Stimulated activated CD4-positive, alpha-beta T cell treated with anti-CD3 and anti-CD28 coated beads, Interleukin-1b, Interleukin-23, amount 100 ng/mL, for 48 hours (primary cell): ENCODE results near the gene NUAK1.

ENCODE experiments used
- DNase-seq: peaks from one replicate; pipeline ENCODE4 v3.0.0-alpha.2; 2020

Gene NUAK1

DNA sequence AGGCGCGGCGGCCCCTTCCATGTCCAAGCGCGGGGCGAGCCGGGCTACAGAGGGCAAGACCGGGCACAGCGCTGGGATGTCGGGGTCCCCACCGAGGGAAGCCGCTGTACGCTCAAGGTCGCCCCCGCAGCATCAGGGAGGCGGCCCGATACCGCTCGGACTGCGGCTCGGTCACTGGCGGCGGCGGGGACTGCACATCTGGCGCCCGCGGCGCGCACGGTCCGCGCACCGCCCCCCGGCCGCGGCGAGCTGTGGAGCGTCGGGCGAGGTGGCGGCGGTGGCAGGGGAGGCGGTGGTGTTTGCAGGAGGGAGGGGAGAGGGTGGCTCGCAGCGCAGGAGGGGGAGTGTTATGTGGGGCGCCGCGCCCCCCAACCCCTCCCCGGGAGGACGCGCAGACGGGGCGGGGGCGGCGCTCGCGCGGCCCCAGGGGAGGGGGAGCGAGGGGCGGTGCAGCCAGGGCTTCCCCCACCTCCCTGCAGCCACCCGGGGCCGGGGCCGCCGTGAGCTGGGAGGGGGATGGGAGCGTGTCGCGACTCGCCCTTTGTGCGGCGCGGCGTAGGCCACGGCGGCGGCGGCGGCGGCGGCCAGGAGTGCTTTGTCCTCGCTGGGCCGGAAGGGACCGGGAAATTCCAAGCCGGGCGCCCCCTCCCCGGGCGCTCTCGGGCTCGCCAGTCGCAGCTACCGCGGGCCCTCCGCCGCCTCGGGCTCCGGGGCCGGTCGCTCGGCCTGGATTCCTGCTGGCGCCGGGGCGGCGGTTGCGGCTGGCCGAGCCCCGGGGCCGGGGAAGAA is at the start of gene NUAK1:
Gene NUAK1, minus strand, starts transcription at position 322 of the 789 bp plus-strand sequence. Its CDS starts 301 bp downstream, at position 21.
- DNase-seq = no peak

DNA sequence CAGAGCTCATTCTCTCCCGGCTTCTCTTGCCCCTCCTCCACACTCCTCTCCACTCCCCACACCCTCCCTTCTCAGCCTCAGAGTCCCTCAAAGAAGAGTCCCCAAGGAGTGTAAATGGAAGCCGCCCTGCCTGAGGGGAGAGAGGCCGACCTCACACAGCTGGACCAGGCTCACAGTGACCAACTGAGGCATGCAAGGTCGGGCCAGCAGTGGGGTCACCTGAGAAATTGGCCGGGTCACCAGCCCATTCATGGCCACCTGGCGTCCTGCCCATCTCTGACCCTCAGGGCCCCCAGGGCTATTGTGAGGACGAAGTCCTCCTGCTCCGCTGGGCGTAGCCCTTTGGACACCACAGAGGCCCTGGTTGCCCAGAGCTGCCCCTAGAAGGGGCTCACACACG is 49.5 kb upstream of the NUAK1 start:
- DNase-seq = no peak

DNA sequence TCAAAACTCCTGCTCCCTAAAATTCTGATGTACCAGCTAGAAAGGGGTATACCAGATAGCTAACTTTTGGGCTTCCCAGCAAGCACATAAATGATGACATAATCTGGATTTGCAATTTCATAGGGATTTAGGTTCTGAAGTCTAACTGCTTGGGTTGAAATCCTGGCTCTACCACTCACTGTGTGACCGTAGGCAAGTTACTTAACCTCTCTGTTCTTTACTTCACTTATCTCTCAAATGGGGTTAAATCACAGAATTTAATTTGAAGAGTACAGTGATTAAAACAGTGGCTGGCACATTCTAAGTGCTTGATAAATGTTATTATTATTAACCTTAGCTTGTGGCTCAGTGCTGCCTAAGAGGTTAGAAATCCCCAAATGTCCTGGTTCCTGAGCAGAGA is 49.1 kb upstream of the NUAK1 start:
- no peak for DNase-seq

DNA sequence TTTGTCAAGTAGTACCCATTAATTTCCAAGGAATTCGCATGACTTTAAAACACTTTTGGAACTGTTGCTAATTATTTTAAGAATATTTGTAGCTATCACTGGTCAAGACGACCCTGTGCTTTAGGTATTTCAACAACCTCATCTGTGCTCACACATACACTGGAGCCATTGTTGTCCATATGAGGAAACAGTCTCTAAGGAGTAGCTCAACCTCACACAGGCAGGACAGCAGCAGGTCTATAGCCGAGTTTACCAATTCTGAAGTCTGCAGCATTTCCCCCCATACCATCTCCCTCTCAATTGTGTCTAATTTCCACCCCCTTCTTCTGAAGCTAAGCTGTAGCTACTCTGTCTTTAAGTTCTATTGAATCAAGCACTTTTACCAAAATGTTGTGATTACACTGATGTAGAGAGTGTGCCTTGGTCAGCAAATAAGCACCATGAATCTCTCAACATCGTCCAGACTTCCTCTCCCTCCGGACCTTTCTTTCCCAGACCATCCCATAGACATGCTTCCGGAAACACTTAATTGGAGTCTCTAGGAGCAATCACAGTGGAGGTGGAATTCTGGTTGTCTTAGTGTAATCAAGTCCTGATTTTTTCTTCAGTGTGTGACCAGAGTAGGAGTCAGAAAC is 48.5 kb upstream of the NUAK1 start:
- no peak for DNase-seq

DNA sequence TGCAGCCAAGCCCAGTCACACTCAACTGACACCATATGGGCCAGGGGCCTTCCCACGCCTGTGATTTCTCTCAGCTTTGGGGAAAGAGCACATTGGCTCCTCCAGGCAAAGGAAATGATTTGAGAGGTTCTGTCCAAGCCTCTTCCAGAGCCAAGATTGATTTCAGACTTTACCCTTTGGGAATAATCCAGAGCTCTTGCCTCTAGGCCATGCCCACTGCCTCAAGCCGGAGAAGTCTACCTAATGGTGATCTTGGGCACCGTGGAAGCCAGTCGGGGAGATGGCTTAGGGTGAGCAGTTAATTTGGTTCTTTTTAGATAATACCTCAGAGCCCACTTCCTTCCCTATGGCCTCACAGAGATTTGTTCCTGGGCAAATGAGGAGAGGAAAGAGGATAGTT is 45.0 kb upstream of the NUAK1 start:
- no peak for DNase-seq

DNA sequence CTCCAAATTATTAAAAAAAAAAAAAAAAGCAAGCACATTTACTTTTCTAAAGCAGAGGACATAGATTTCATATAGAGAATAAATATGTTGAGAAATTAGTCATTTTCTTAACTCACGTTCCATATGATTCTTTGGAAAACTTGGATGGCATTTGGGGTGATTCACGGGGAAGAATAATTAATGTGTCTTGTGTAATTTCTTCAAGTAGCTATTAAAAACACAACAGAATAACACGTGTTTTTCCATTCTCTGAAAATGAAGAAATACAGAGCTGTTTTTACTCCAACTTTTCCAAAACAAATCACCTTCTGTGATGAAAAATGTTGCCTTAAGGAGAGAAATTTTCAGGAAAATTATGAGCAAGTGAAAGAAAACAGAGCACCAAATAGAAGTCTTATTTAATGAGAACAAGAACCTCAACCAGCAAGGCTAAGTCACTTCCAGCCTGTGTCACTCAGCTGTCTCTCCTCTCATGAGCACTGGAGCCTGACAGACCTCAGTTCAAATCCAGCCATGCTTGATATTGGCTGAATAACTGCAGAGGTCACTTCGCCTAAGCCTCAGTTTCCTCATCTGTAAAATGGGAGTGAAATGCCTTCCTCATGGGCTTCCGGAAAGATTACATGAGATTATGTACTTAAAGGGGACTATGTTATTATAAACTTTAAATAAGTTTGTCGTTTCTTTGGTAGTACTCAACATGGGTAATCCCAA is 42.8 kb upstream of the NUAK1 start:
- DNase-seq = no peak

DNA sequence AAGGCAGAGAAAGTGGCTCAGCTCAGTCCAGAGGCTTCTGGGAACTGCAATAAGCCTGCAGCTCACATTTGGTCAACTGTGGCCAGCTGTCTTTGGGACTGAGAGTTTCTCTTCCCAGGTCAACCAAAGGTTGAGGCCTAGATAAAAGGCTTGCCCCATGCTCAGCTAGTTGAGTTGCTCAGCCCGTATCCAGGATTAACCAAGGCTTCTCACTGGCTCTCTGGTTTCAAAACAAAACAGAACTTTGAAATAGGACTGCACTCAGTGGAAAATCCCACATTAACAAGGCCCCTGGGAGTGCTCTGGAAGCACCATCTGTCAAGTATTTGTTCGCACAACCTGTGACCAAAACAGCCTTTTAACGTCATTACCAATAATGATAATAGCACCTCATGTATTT is 40.3 kb upstream of the NUAK1 start:
- DNase-seq = no peak

DNA sequence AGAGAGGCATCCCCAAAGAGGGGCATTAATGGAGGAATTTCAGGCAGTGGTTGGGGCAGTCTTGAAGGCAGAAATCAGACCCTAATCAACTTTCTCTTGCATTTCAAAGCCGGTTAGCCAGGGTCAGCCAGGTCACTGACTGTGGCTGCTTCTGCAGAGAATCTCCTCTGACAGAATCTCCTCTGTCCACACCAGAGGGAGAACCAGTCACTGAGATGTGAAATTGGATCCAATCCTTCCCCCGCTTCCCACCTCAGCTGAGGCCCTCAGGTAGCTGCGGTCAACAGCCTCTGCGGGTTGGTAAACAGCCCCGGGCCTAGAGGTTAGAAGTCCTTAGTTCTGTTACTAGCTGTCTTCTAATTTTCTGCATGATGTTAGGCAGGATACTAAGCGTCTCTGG is 39.8 kb upstream of the NUAK1 start:
- DNase-seq = no peak

DNA sequence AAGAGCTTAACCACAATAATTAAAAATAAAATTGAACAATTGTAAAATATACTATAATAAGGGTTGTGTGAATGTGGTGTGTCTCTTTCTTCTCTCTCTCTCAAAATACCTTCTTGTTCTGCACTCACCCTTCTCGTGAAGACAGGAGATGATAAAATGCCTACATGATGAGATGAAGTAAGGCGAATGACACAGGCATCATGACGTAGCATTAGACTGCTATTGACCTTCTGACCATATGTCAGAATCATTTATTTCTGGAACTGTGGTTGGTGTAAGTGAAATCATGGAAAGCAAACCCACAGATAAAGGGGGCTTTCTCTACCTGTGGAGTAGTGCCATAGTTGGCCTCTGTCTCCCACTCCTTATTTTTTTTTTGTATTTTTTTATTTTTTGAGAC is 37.8 kb upstream of the NUAK1 start:
- no peak for DNase-seq

DNA sequence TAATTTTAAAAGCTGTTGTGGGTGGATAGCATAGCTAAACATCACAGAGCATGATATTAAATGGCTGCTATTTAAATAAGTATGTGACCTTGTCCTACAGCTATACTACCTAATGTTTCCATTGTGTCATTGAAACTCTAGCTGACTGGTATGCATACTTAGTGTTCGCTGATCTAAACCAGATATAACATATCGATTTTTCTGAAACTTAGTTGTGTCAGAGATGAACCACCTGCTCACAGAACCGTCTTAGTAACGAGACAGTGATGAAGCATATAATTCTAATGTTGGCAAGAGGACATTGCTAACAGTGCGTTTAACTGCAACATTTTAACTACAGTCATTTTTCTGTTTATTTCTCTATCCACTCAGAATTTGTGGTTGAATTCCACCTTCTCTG is 36.1 kb upstream of the NUAK1 start:
- no peak for DNase-seq

DNA sequence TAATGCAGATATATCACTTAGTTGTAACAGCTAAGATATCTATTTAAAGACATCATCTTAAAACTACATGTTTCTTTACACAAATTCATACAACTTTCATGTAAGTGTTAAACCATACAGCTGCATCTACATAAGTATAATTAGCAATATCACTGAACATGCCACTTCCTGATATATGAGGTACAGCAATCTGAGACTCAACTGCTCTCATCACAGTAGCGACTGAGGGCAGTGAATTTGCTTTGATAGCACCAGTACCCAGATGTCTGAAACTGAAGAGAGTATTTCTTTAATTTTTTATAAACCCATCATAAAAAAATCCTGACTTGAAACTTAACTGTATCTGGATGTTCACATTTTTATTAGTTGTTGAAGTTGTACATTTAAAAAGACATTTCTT is 34.7 kb upstream of the NUAK1 start:
- DNase-seq = no peak

DNA sequence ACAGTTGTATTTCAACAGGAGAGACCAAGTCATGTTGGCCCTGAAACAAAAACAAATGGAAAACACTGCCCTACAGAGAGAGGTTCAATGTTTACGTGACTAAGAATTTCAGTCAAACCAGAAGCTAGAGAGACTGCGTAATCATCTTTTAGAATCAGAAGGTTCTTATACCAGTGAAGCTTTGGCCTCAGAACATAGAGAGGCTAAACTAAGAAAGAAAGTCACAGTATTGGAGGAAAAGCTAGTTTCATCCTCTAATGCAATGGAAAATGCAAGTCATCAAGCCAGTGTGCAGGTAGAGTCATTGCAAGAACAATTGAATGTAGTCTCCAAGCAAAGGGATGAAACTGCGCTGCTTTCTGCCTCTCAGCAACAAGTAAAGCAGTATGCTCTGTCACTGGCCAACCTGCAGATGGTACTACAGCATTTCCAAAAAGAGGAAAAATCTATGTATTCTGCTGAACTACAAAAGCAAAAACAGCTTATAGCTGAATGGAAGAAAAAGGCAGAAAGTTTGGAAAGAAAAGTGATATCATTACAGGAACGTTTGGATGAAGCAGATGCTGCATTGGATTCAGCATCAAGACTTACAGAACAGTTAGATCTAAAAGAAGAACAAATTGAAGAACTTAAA is 32.5 kb upstream of the NUAK1 start:
- DNase-seq = peak; percentile 24

DNA sequence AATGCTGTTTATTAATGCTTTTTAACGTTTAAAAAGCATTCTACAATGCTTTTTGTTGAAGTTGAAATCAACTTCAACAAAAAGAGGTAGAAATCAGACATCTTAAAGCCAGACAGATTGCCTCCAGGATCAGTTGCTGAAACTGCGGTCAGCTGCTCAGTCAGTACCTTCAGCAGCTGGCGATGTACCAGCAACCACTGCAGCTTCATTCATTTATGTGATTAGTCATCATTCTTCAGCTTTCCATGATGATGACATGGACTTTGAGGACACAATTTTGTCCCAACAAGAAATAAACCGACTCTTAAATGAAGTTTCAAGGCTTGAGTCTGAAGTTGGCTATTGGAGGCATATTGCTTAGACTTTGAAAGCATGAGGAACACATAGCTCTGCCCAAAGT is 31.5 kb upstream of the NUAK1 start:
- DNase-seq = no peak

DNA sequence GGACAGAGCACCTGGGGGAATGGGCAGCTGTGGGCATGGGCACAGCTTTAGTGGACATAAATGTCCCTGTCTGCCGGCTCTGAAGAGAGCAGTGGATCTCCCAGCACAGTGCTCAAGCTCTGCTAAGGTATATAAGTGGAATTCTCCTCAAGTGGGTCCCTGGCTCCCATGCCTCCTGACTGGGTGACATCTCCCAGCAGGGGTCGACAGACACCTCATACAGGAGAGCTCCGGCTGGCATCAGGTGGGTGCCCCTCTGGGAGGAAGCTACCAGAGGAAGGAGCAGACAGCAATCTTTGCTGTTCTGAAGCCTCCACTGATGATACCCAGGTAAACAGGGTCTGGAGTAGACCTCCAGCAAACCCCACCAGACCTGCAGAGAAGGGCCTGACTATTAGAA is 25.0 kb upstream of the NUAK1 start:
- DNase-seq = no peak

DNA sequence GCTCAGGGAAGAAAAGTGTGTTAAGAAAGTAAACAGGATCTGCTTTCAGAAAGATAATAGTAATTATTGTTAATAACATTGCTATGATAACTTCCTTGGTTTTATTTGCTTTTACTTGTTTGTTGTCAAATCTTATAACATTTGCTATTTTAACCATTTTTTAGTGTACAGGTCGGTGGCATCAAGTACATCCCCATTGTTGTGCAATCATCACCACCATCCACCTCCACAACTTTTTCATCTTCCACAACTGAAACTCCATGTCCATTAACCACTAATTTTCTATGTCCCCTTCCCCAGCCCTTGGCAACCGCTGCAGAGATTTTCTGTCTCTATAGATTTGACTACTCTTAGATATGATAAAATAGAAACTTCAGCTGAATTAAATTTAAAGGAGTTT is 22.7 kb upstream of the NUAK1 start:
- no peak for DNase-seq

DNA sequence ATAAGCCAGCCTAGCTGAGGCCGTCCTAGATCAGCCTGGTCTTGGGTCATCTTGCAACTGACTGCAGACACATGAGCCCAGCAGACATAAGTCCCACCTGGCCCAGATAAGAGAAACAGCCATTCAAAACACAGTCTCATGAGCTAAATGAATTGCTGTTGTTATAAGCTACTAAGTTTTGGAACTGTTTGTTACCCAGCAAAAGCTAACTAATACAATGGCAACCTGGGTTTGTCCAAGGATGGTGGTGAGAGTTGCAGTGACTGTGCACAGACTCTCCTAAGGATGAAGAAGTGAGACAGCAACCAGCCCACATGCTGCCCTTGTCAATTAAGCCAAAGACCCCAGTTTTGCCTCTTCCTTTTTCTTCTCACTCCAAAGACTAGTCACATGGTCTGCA is 22.2 kb upstream of the NUAK1 start:
- DNase-seq = no peak

DNA sequence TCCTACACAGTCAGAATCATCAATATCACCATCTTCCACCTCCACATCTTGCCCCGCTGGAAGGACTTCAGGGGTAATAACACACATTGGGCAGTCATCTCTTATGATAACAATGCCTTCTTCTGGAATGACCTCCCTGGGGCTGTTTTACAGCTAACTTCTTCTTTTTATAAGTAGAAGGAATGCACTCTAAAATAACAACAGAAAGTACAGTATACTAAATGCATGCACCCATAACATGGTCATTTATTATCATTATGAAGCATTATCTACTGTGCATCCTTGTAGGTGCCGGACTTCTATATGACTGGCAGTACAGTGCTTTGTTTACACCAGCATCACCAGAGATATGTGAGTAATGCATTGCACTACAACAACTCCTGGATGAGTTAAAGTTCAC is 19.0 kb upstream of the NUAK1 start:
- no peak for DNase-seq

DNA sequence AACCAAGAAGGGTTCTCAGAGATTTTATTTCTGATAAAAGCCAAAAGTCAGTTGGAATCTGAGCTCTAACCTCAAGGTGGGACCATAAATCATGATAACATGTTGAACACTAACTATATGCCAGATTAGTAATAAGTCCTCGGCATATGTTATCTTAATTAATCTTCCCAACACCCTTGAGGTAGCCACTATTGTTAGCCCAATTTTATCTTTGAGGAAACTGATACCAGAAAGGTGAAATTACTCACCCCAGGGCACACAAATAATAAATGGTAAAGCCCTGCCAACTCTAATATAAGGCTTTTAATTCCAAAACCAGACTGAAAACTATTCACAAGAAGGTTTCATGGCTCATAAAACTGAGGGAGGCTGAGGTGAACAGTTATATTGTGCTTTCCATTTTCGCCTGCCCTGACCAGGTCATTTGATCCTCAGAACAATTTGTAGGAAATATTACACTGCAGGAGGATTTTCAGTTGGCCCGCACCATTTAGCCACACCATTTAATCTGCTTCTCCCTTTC is 16.1 kb upstream of the NUAK1 start:
- no peak for DNase-seq

DNA sequence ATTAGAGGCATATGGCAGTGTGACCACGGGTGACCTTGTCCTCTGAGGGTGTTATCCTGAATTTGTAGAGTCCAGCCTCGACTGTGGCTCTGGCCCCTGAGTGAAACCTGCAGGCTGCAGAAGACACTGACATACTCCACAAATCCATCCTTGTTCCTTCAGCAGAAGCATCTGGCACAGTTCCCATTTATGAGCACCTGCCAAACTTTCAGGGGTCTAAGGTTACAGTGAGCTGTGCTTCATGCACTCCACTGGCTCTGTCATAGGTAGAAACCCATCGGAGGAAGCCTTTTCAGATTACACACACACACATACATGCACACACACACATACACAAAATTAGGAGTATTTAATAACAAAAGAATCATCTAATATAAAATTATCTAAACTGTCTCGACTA is 13.6 kb upstream of the NUAK1 start:
- no peak for DNase-seq

DNA sequence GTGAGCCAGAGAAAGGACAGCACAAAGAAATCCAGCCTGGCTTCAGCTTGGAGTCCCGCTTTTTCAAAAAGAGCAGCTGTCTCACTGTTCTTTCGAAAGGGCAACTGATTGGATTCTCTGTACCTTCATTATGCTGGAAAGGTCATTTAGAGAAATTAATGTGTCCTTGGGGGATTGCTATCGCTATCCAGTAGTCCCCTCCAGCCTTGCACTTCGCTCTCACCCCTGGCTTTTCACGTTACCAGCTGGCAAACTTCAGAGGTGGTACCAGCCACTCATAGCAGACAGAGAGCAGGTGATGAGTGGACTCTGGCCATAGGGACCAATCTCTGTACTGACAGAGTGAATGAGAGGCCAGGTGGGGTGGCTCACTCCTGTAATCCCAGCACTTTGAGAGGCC is 11.8 kb upstream of the NUAK1 start:
- no peak for DNase-seq

DNA sequence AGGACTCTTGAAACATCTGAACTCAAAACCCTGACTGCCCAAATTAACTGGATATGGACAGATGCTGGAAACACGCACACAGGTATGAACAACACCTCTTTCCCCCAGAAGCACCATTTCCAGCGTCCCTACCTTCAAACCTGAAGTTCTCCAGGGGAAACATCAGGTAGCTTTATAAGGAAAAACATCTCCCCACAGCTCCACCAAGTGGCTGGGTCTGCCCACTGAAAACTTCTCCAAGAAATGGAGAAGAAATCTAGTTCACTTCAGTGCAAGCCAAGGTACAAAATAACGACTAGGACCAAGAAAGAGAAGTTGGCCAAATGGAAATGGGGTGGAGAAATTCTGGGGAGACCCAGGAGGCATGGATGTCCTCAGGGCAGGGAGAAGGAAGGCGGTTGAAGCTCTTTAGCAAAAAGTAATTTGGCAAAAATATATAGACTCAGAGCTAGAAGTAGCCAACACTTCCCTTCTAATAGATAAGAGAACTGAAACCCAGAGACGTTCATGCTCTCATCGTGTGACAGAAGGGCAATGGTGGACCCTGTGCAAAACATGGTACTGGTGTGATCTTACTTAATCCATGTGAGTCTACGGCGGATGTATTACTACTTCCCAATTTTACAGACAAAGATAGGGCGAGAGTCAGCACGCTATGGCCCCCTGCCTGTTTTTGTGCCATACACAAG is 10.5 kb upstream of the NUAK1 start:
- DNase-seq = no peak

DNA sequence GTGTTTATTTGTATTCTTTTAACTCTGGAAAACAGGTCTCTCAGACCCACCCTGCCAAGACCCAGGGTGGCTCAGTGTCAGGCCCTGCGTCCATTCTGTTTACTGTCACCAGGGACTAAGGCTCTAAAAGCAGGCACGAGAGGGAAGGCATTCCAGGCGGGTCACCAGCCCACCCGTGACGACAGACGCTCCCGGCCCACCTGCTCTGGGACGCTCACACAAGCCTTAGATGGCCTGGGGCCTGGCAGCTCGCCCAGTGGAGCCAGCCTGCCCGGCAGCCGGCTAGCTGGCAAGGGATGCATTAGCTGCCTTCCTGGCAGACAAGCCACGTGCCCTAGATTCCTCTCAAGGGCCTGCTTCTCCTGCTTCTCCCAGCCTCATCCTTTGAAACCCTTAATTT is 9.2 kb upstream of the NUAK1 start:
- DNase-seq = no peak

DNA sequence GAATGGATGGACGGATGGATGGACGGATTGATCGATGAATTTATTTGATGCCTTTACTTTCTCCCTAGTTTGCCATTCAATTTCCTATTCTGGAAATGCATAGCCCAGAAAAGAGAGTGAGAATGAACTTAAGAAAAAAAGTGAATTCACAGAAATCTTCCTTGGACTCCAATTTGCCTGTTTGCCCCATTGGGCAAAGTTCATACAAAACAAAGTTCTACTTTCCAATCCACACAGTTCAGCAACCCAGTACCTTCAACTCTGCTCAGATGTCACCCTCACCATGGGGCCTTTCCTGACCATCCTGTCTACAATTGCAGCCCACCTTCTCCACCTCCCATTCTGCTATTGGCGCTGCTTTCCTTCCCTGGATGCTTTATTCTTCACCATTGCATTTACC is 8.2 kb upstream of the NUAK1 start:
- DNase-seq = no peak
